Umbilical cord (tissue), 2 donors: ENCODE data around the gene ZBTB48. TPM values are rescaled to one million over a fixed set of nuclear protein-coding genes. Genes with fewer than 3 reads are reported as not detected.
"Not testable (repeated sequence)": the region's sequence is repeated elsewhere in the genome, so short reads cannot be mapped to it uniquely, and the experiment has no call there.

Experiments
- DNase-seq: peaks from one replicate; pipeline ENCODE4 v3.0.0-alpha.2; 2015; ENCODE audit warnings: low spot score
- total RNA-seq: library from RNA; depleted of rRNA; stranded (reverse); fragments of >200 nt; gene quantifications from one replicate; pipeline ENCODE4 v1.2.3, GENCODE V29; 2014; ENCODE audit warnings: low replicate concordance; ENCODE audit not compliant: insufficient read depth

Gene ZBTB48
- total RNA-seq, result 24.1 TPM

GRCh38 chr1:6579374-6580118 lies at the start of gene ZBTB48:
Gene ZBTB48 (plus strand): TSS chr1:6579994. CDS start chr1:6580610, 616 bp downstream.
- peak; percentile 99 for DNase-seq

- no peak for DNase-seq
Measured at GRCh38 chr1:6530504-6531160, 49.2 kb upstream of the ZBTB48 start.

GRCh38 chr1:6531996-6532395 lies 47.8 kb upstream of the ZBTB48 start:
- no peak for DNase-seq

- no peak for DNase-seq
Measured at GRCh38 chr1:6534248-6534822, 45.5 kb upstream of the ZBTB48 start.

- DNase-seq, result no peak
Measured at GRCh38 chr1:6535214-6535613, 44.6 kb upstream of the ZBTB48 start.

- DNase-seq, result no peak
Measured at GRCh38 chr1:6536291-6536690, 43.5 kb upstream of the ZBTB48 start.

GRCh38 chr1:6538956-6539355 lies 40.8 kb upstream of the ZBTB48 start:
- no peak for DNase-seq

GRCh38 chr1:6544831-6545230 lies 35.0 kb upstream of the ZBTB48 start:
- no peak for DNase-seq

- DNase-seq, result no peak
Measured at GRCh38 chr1:6545276-6546112, 34.3 kb upstream of the ZBTB48 start.

GRCh38 chr1:6546326-6546725 lies 33.5 kb upstream of the ZBTB48 start:
- no peak for DNase-seq

- DNase-seq, result no peak
Measured at GRCh38 chr1:6547301-6547700, 32.5 kb upstream of the ZBTB48 start.

- peak; percentile 95 for DNase-seq
Measured at GRCh38 chr1:6554031-6554906, 25.5 kb upstream of the ZBTB48 start, which contains the start of gene NOL9. Gene NOL9 (minus strand): TSS chr1:6554513. CDS start chr1:6554502, 11 bp downstream.

- DNase-seq, result no peak
Measured at GRCh38 chr1:6554907-6555778, 24.7 kb upstream of the ZBTB48 start, which contains the start of gene TAS1R1. Gene TAS1R1 (plus strand): TSS chr1:6555307. CDS start chr1:6555374, 67 bp downstream.

- no peak for DNase-seq
Measured at GRCh38 chr1:6557597-6557996, 22.2 kb upstream of the ZBTB48 start.

GRCh38 chr1:6559161-6559560 lies 20.6 kb upstream of the ZBTB48 start:
- DNase-seq, result not testable (repeated sequence)

- DNase-seq, result no peak
Measured at GRCh38 chr1:6560267-6560666, 19.5 kb upstream of the ZBTB48 start.

GRCh38 chr1:6569033-6569432 lies 10.8 kb upstream of the ZBTB48 start:
- no peak for DNase-seq

GRCh38 chr1:6570100-6570499 lies 9.7 kb upstream of the ZBTB48 start:
- no peak for DNase-seq

- DNase-seq, result no peak
Measured at GRCh38 chr1:6570987-6571386, 8.8 kb upstream of the ZBTB48 start.
